ENCODE results near the gene PPP2R2C. TPM values are rescaled to one million over a fixed set of nuclear protein-coding genes. Genes with fewer than 3 reads are reported as not detected.

PPP2R2C gene
- polyA plus RNA-seq, 1 donor from 2014 or later: 34.4 TPM

DNA sequence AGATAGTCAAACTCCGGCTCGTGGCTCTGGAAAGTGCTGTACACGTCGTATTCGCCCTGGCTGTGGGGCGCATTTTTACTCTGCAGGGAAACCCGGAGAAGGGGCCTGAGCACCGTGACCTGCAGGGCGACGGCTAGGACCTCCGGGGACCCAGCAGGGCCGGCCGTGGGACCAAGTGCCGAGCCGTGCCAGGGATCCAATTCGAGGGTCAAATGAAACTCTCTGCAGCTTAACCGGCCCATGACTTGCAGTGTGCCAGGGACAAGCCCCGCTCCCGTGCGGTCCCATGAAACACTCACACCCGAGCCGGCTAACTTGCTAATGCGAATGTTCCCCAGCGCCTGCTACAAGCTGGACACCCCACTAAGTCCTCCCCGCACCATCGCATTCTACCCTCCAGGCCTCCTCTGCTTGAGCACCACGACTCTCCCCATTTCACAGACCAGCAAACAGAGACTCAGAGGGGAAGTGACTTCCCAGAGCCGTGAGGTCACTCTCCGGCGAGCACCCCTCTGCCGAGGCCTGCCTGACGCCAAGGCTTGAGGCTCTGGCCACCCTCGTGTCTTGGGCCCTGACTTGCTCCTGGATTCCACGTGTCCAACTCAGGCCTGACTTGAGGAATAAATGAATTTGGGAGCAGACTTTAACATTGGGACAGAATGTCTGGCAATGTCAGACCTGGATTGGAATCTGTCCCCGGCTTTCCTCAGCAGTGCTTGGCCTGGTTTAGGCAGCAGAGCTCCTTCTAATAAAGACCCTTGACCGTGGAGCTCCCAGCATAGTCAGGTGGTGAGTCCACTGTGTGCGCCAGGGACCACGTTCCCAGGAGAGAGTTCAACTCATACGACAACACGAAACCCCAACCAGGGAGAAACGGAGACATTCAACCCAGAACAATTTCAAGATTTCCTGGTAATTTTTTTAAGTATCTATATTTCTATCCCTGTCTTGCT is 93.6 kb downstream of the PPP2R2C start:
- H3K79me2 ChIP-seq (replicated peaks; ENCODE audit: insufficient read depth, low read length): no peaks in the 10 kb centered on the region
- H4K20me1 ChIP-seq (ENCODE audit: insufficient read depth): no peaks in the 10 kb centered on the region
- no peaks in the 10 kb centered on the region for H3K9me2 ChIP-seq (ENCODE audit: insufficient read depth, low read length)
- TF ChIP-seq EP300 (conservative IDR thresholded peaks at IDR 0.05; ENCODE audit: poor library complexity, severe bottlenecking): no peak
- no peak overlapping the region for H3K4me3 ChIP-seq (ENCODE audit: low read length)
- H3K9ac ChIP-seq (ENCODE audit: low read length): no peak overlapping the region
- no peaks in the 10 kb centered on the region for H3K9me3 ChIP-seq (ENCODE audit: low read length)
- no peak overlapping the region for H3K27ac ChIP-seq (ENCODE audit: low read length)
- no peaks in the 10 kb centered on the region for H3K36me3 ChIP-seq (ENCODE audit: insufficient read depth, low read length)
- no peak overlapping the region for H3K4me2 ChIP-seq (ENCODE audit: low read length)
- no peak overlapping the region for H2AFZ ChIP-seq (ENCODE audit: low read depth, low read length)
- no peaks in the 10 kb centered on the region for H3K27me3 ChIP-seq (ENCODE audit: insufficient read depth, low read depth, low read length)
- H3F3A ChIP-seq (ENCODE audit: insufficient read depth, low read length, poor library complexity, severe bottlenecking): no peaks in the 10 kb centered on the region

DNA sequence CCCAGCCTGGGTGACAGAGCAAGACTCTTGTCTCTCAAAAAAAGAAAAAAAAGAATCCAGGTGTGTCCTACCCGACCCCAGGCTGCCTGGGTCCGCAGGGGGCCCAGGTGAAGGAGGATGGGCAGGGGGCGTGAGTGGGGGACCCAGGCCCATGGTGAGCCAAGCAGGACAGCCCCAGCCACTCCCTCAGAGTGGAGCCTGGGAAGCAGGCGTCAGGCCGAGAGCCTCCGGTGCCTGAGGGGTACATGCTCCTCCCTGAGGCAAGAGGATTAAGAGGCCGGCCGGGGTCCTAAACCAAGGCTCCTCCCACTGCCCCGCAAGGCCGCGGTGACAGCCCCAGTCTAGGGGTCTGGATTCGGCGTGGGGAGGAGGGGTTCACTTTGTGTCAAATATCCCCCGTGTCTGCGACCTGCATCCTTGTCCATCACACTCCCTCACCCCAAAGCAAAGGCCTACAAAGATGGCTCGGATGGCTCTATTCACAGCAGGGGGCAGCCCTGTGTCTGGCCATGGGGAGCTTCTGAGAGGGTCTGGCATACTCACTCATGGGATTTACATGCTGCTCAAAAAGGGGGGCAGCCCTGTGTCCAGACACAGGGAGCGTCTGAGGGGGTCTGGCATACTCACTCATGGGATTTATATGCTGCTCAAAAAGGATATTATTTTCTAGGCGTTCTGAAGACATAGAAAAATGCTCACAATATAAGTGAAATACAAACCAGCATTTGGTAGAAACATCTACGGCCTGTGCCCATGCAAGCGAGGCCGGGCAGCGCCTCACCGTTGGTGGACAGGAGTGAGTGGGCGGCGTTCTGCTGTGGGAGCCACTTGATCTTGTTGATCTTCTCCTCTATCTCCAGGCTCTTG is 94.6 kb downstream of the PPP2R2C start:
- Histone ChIP-seq H4K20me1 (ENCODE audit: insufficient read depth) (no peaks in the 10 kb centered on the region), H3K9me3 (ENCODE audit: low read length) (no peaks in the 10 kb centered on the region), H3K27me3 (ENCODE audit: insufficient read depth, low read depth, low read length) (no peaks in the 10 kb centered on the region), H3K4me2 (ENCODE audit: low read length) (no peak overlapping the region), H3K9me2 (ENCODE audit: insufficient read depth, low read length) (no peaks in the 10 kb centered on the region), H3K27ac (ENCODE audit: low read length) (no peak overlapping the region), H3K4me3 (ENCODE audit: low read length) (no peak overlapping the region), H3K79me2 (replicated peaks; ENCODE audit: insufficient read depth, low read length) (no peaks in the 10 kb centered on the region), H2AFZ (ENCODE audit: low read depth, low read length) (no peak overlapping the region), H3F3A (ENCODE audit: insufficient read depth, low read length, poor library complexity, severe bottlenecking) (no peaks in the 10 kb centered on the region), H3K9ac (ENCODE audit: low read length) (no peak overlapping the region), H3K36me3 (ENCODE audit: insufficient read depth, low read length) (no peaks in the 10 kb centered on the region)
- TF ChIP-seq, protein P1, sequence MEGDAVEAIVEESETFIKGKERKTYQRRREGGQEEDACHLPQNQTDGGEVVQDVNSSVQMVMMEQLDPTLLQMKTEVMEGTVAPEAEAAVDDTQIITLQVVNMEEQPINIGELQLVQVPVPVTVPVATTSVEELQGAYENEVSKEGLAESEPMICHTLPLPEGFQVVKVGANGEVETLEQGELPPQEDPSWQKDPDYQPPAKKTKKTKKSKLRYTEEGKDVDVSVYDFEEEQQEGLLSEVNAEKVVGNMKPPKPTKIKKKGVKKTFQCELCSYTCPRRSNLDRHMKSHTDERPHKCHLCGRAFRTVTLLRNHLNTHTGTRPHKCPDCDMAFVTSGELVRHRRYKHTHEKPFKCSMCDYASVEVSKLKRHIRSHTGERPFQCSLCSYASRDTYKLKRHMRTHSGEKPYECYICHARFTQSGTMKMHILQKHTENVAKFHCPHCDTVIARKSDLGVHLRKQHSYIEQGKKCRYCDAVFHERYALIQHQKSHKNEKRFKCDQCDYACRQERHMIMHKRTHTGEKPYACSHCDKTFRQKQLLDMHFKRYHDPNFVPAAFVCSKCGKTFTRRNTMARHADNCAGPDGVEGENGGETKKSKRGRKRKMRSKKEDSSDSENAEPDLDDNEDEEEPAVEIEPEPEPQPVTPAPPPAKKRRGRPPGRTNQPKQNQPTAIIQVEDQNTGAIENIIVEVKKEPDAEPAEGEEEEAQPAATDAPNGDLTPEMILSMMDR (IDR thresholded peaks at IDR 0.05; ENCODE audit: poor library complexity, severe bottlenecking): no peak
- no peak for TF ChIP-seq REST (IDR thresholded peaks at IDR 0.05; ENCODE audit: borderline replicate concordance)
- TF ChIP-seq EZH2 (IDR thresholded peaks at IDR 0.05; ENCODE audit: borderline replicate concordance, insufficient read depth, low read length, poor library complexity, severe bottlenecking): no peak
- TF ChIP-seq POLR2AphosphoS5 (IDR thresholded peaks at IDR 0.05): no peak
- no peak for TF ChIP-seq EP300 (conservative IDR thresholded peaks at IDR 0.05; ENCODE audit: poor library complexity, severe bottlenecking)
- no peak for TF ChIP-seq TAF1 (IDR thresholded peaks at IDR 0.05; ENCODE audit: low read depth)
- no peak for TF ChIP-seq SMC3 (conservative IDR thresholded peaks at IDR 0.05; ENCODE audit: poor library complexity)
- no peak for TF ChIP-seq RAD21 (conservative IDR thresholded peaks at IDR 0.05)
- no peak for TF ChIP-seq MXI1 (conservative IDR thresholded peaks at IDR 0.05; ENCODE audit: poor library complexity, severe bottlenecking)
